Measurements from ENCODE around the gene LAMA1.

LAMA1 gene

GRCh38 chr18:6962571-6963451 is 154.8 kb downstream of the LAMA1 start:
- H3K9ac ChIP-seq (ENCODE audit: low read length) = no peak overlapping the region
- no peak overlapping the region for H3K4me3 ChIP-seq (ENCODE audit: low read length)
- H3K4me1 ChIP-seq (ENCODE audit: control insufficient read depth, insufficient read depth, low read length) = no peaks in the 10 kb centered on the region

DNA sequence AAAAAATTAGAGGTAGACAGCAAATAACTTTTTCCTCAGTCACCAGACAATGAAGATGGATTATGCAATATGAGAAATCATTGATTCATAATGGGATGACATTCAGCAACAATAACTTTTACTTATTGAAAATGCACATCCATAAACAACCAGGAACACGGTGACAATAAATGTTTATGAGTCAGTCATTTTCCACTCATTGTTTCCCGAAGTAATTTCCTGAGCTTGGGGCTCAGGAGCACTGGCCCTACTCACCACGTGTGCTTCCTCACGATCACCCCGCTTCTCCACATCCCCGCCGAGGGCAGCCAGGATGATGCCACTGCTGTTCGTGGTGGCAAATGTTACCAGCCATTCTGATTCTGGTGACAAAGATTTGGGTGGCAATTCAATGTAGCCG is 156.3 kb downstream of the LAMA1 start:
- H3K27ac ChIP-seq (ENCODE audit: low read depth, low read length) = no peak overlapping the region
- H3K4me3 ChIP-seq (ENCODE audit: low read length) = no peak overlapping the region
- no peaks in the 10 kb centered on the region for H3K4me1 ChIP-seq (ENCODE audit: control insufficient read depth, insufficient read depth, low read length)
- H3K9ac ChIP-seq (ENCODE audit: low read length) = no peak overlapping the region
- H3K27me3 ChIP-seq (ENCODE audit: control insufficient read depth, insufficient read depth, low read length) = no peaks in the 10 kb centered on the region
- no peaks in the 10 kb centered on the region for H3K36me3 ChIP-seq (ENCODE audit: control insufficient read depth, insufficient read depth, low read length)

More at GRCh38 chr18:6962571-6963451, 154.8 kb downstream of the LAMA1 start:
- no peak overlapping the region for H3K27ac ChIP-seq (ENCODE audit: low read depth, low read length)
- H3K27me3 ChIP-seq (ENCODE audit: control insufficient read depth, insufficient read depth, low read length) = no peaks in the 10 kb centered on the region
- H3K36me3 ChIP-seq (ENCODE audit: control insufficient read depth, insufficient read depth, low read length) = no peaks in the 10 kb centered on the region

DNA sequence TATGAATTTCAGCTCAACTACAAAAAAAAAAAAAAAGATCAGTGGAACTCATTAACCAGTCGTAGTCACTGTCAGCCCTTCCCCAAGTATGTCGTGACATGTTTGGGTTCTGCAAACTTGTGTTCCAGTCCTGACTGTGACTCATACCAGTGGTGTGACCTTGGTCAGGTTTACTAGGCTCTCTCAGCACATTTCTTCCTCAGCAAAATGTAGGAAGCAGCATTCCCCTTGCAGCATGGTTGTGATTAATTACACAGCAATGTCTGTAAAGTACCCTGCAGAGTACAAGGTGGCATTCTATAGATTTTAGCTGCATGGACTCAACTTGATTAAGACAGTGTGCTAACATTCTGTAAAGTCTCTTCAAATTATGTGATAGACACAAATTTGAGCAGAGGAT is 156.9 kb downstream of the LAMA1 start:
- Histone ChIP-seq H3K4me3 (ENCODE audit: low read length) (no peak overlapping the region), H3K36me3 (ENCODE audit: control insufficient read depth, insufficient read depth, low read length) (no peaks in the 10 kb centered on the region), H3K27ac (ENCODE audit: low read depth, low read length) (no peak overlapping the region), H3K4me1 (ENCODE audit: control insufficient read depth, insufficient read depth, low read length) (no peaks in the 10 kb centered on the region), H3K9ac (ENCODE audit: low read length) (no peak overlapping the region), H3K27me3 (ENCODE audit: control insufficient read depth, insufficient read depth, low read length) (no peaks in the 10 kb centered on the region)

- Histone ChIP-seq H3K27ac (ENCODE audit: low read depth, low read length) (no peak overlapping the region), H3K9ac (ENCODE audit: low read length) (no peak overlapping the region), H3K4me1 (ENCODE audit: control insufficient read depth, insufficient read depth, low read length) (no peaks in the 10 kb centered on the region), H3K4me3 (ENCODE audit: low read length) (no peak overlapping the region), H3K36me3 (ENCODE audit: control insufficient read depth, insufficient read depth, low read length) (no peaks in the 10 kb centered on the region), H3K27me3 (ENCODE audit: control insufficient read depth, insufficient read depth, low read length) (no peaks in the 10 kb centered on the region)
Measured at GRCh38 chr18:6960124-6960523, 157.5 kb downstream of the LAMA1 start.

DNA sequence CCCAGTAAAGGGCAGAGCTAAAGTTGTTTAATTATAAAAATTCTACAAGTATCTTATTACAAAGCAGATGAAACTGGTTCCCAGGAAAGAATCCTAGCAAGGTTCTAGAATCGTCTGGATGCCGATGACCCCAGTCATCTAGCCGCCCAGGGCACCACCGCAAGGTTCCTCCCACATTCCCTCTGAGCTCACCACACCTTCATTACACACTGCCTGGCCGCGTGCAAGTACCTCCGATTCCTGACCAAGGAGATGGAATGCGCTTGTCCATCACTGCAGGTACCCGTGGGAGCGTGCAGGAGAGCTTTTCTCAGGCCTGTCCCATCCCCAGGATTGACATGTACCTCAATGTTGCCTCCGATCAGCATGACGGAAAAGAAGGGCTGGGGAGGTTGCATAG is 158.5 kb downstream of the LAMA1 start:
- Histone ChIP-seq H3K4me3 (ENCODE audit: low read length) (no peak overlapping the region), H3K4me1 (ENCODE audit: control insufficient read depth, insufficient read depth, low read length) (no peaks in the 10 kb centered on the region), H3K27me3 (ENCODE audit: control insufficient read depth, insufficient read depth, low read length) (no peaks in the 10 kb centered on the region), H3K36me3 (ENCODE audit: control insufficient read depth, insufficient read depth, low read length) (no peaks in the 10 kb centered on the region), H3K27ac (ENCODE audit: low read depth, low read length) (no peak overlapping the region), H3K9ac (ENCODE audit: low read length) (no peak overlapping the region)

GRCh38 chr18:6956999-6957398 is 160.6 kb downstream of the LAMA1 start:
- no peaks in the 10 kb centered on the region for H3K36me3 ChIP-seq (ENCODE audit: control insufficient read depth, insufficient read depth, low read length)
- H3K4me3 ChIP-seq (ENCODE audit: low read length) = no peak overlapping the region
- no peak overlapping the region for H3K27ac ChIP-seq (ENCODE audit: low read depth, low read length)
- H3K27me3 ChIP-seq (ENCODE audit: control insufficient read depth, insufficient read depth, low read length) = no peaks in the 10 kb centered on the region
- no peak overlapping the region for H3K9ac ChIP-seq (ENCODE audit: low read length)
- no peaks in the 10 kb centered on the region for H3K4me1 ChIP-seq (ENCODE audit: control insufficient read depth, insufficient read depth, low read length)

GRCh38 chr18:6956495-6956894 is 161.1 kb downstream of the LAMA1 start:
- H3K36me3 ChIP-seq (ENCODE audit: control insufficient read depth, insufficient read depth, low read length) = no peaks in the 10 kb centered on the region
- no peaks in the 10 kb centered on the region for H3K27me3 ChIP-seq (ENCODE audit: control insufficient read depth, insufficient read depth, low read length)
- H3K4me3 ChIP-seq (ENCODE audit: low read length) = no peak overlapping the region
- H3K4me1 ChIP-seq (ENCODE audit: control insufficient read depth, insufficient read depth, low read length) = no peaks in the 10 kb centered on the region
- no peak overlapping the region for H3K9ac ChIP-seq (ENCODE audit: low read length)
- no peak overlapping the region for H3K27ac ChIP-seq (ENCODE audit: low read depth, low read length)

DNA sequence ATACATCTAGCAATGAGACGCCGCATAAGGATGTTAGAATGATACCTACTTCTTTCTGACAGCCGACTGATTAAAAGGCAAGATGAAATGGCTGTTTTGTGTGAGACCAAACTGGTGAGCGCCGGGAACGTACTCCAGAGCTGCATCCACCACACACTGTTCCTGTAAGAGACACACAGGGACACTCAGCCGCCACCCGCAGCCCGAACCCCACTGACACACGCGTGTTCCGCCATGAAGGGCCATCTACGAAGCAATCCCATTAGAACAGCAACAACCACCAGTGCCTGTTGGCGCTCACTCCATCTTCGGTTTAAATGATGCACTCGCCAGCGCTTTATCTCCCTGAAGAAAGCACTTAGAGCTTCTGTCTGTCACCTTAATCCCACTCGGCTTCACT is 162.3 kb downstream of the LAMA1 start:
- Histone ChIP-seq H3K4me1 (ENCODE audit: control insufficient read depth, insufficient read depth, low read length) (no peaks in the 10 kb centered on the region), H3K27me3 (ENCODE audit: control insufficient read depth, insufficient read depth, low read length) (no peaks in the 10 kb centered on the region), H3K27ac (ENCODE audit: low read depth, low read length) (no peak overlapping the region), H3K4me3 (ENCODE audit: low read length) (no peak overlapping the region), H3K9ac (ENCODE audit: low read length) (no peak overlapping the region), H3K36me3 (ENCODE audit: control insufficient read depth, insufficient read depth, low read length) (no peaks in the 10 kb centered on the region)

- Histone ChIP-seq H3K27ac (ENCODE audit: low read depth, low read length) (no peak overlapping the region), H3K4me1 (ENCODE audit: control insufficient read depth, insufficient read depth, low read length) (no peaks in the 10 kb centered on the region), H3K9ac (ENCODE audit: low read length) (no peak overlapping the region), H3K36me3 (ENCODE audit: control insufficient read depth, insufficient read depth, low read length) (no peaks in the 10 kb centered on the region), H3K4me3 (ENCODE audit: low read length) (no peak overlapping the region), H3K27me3 (ENCODE audit: control insufficient read depth, insufficient read depth, low read length) (no peaks in the 10 kb centered on the region)
Measured at GRCh38 chr18:6954501-6954900, 163.1 kb downstream of the LAMA1 start.

DNA sequence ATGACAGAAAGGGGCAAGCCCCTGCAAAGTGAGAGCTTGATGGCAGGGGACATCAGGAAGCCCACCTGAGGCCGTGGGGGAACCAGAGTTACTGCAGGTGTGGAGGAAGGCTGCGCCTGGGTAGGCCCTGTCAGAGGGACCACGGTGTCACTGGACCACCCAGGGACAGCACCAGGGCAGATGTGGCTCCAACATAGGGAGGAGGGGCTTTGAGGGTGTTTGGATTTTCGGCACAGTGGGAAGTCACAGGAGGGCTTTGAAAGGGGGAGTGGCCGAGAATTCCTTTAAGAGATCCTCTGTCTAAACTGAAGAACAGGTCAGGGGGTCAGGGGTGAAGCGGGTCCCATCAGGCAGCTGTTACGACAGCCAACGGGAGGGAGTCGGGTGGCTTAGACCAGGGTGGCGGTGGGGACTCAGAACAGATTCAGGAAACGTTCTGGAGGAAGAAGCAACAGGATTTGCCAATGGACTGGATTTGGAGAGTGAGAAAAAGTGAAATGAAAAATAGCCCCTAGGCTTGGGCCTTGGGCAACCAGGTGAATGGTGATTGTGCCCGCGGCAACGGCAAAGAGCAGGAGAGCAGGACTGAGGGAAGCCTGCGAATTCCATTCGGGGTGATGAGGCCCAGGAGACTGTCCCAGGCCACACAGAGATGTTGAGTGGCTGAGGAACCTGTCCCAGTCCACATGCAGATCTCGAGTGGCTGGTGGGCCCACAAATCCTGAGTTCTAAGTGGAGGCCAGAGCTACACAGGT is 166.1 kb downstream of the LAMA1 start:
- Histone ChIP-seq H3K36me3 (ENCODE audit: control insufficient read depth, insufficient read depth, low read length) (no peaks in the 10 kb centered on the region), H3K27me3 (ENCODE audit: control insufficient read depth, insufficient read depth, low read length) (no peaks in the 10 kb centered on the region), H3K4me1 (ENCODE audit: control insufficient read depth, insufficient read depth, low read length) (no peaks in the 10 kb centered on the region), H3K27ac (ENCODE audit: low read depth, low read length) (no peak overlapping the region), H3K9ac (ENCODE audit: low read length) (no peak overlapping the region), H3K4me3 (ENCODE audit: low read length) (no peak overlapping the region)

DNA sequence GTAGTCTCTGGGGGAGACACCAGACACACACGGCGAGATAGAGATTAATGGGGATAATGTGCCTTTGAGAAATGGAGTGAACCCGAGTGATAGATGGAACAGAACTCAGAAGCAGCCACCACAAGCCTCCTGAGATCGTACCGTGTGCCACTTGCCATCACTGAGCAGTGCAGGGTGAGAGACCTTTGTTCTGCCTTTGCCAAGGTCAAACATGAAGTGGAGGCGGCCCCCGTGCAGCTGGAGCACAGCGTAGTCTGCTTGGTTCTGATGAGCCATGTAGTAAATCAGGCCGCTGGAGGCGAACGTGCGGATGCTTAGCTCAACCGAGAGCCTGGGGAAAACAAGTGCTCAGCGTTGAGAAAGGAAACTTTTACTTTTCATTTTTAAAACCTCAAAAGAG is 167.0 kb downstream of the LAMA1 start:
- no peak overlapping the region for H3K27ac ChIP-seq (ENCODE audit: low read depth, low read length)
- no peak overlapping the region for H3K4me3 ChIP-seq (ENCODE audit: low read length)

GRCh38 chr18:6949800-6950586 is 167.6 kb downstream of the LAMA1 start:
- Histone ChIP-seq H3K9ac (ENCODE audit: low read length) (no peak overlapping the region), H3K4me3 (ENCODE audit: low read length) (no peak overlapping the region), H3K27me3 (ENCODE audit: control insufficient read depth, insufficient read depth, low read length) (no peaks in the 10 kb centered on the region), H3K27ac (ENCODE audit: low read depth, low read length) (no peak overlapping the region), H3K4me1 (ENCODE audit: control insufficient read depth, insufficient read depth, low read length) (no peaks in the 10 kb centered on the region), H3K36me3 (ENCODE audit: control insufficient read depth, insufficient read depth, low read length) (no peaks in the 10 kb centered on the region)

More for the DNA sequence above, 167.0 kb downstream of the LAMA1 start:
- no peaks in the 10 kb centered on the region for H3K36me3 ChIP-seq (ENCODE audit: control insufficient read depth, insufficient read depth, low read length)
- H3K4me1 ChIP-seq (ENCODE audit: control insufficient read depth, insufficient read depth, low read length) = no peaks in the 10 kb centered on the region
- H3K27me3 ChIP-seq (ENCODE audit: control insufficient read depth, insufficient read depth, low read length) = no peaks in the 10 kb centered on the region
- H3K9ac ChIP-seq (ENCODE audit: low read length) = no peak overlapping the region

Data from rectal smooth muscle tissue (tissue), 1 donor.